WI38 (cell line): ENCODE results near the gene GNB2.

Experiments used
- H3K4me3 ChIP-seq: 2 replicates; pipeline ENCODE4 v1.5.1; 2011; ENCODE audit warnings: low read depth, mild to moderate bottlenecking, control low read depth, low read length
- TF ChIP-seq, protein P1 (sequence below): IDR thresholded peaks from 2 replicates; pipeline ENCODE4 v1.5.1; 2012; ENCODE audit warnings: low read depth, mild to moderate bottlenecking, control low read depth, low read length

Gene GNB2

DNA sequence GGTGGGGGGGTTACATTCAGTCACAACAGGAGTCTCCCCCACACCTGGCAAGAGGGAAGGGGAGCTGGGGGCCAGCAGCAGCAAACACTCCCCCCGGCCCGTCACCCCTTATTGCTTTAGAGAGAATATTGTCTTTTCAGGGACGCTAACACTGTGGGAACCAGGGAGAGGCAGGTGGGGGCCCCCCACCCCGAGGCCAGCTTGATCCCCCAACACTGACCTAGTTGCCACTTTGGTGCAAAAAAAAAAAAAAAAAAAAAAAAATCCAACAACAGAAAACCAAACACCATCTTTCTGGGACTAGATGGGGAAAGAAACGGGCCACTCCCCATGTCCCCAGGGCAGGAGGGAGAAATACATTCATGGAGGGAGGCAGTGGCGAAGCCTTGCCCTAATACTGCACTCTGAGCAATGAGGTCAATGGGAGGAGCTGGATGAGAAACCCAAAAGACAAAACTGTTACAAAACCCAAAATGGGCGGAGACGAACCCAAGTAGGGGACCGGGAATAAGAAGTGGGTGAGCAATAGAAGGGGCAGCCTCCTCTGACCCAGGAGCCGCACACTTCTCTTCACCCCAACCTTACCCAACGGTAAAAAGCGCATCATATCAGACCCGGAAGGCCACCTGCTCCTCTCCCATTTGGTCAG, 6.5 kb downstream of the GNB2 start:
- TF ChIP-seq, protein P1, sequence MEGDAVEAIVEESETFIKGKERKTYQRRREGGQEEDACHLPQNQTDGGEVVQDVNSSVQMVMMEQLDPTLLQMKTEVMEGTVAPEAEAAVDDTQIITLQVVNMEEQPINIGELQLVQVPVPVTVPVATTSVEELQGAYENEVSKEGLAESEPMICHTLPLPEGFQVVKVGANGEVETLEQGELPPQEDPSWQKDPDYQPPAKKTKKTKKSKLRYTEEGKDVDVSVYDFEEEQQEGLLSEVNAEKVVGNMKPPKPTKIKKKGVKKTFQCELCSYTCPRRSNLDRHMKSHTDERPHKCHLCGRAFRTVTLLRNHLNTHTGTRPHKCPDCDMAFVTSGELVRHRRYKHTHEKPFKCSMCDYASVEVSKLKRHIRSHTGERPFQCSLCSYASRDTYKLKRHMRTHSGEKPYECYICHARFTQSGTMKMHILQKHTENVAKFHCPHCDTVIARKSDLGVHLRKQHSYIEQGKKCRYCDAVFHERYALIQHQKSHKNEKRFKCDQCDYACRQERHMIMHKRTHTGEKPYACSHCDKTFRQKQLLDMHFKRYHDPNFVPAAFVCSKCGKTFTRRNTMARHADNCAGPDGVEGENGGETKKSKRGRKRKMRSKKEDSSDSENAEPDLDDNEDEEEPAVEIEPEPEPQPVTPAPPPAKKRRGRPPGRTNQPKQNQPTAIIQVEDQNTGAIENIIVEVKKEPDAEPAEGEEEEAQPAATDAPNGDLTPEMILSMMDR, result no peak
- H3K4me3 ChIP-seq, result no peak overlapping the region

DNA sequence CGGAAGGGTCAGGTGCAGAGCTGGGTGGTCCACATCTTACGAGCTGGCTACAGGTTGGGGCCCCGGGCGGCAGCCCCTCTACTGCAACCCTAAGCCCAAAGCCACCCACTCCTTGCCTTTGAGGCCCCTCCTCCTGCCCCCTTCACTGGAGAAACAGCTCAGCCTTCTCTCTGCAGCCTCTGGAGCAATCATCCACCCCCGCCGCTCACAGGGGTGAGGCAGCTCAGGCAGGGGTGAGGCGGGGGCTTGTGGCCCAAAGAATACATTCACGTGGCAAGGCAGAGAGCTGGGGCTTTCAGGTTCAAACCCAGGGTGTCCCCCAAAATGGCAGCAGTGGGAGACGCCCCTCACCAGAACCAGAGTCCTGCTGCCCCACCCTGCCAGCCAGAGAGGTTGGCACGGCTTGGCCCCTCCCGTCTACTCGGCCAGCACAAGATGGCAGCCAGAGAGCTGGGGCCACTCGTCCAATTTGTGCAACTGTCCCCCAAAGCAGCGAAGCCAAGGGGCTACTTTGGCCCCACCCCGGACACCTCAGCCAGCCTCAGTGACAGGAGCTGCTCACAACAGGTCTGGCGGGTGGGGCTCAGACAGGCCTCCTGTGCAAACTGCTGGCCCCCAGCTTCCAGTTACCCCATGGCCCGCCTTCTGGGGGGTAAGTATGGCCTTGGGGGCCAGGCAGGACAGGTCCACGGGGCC, 7.2 kb downstream of the GNB2 start:
- H3K4me3 ChIP-seq, result no peak overlapping the region
- TF ChIP-seq, protein P1, result no peak

DNA sequence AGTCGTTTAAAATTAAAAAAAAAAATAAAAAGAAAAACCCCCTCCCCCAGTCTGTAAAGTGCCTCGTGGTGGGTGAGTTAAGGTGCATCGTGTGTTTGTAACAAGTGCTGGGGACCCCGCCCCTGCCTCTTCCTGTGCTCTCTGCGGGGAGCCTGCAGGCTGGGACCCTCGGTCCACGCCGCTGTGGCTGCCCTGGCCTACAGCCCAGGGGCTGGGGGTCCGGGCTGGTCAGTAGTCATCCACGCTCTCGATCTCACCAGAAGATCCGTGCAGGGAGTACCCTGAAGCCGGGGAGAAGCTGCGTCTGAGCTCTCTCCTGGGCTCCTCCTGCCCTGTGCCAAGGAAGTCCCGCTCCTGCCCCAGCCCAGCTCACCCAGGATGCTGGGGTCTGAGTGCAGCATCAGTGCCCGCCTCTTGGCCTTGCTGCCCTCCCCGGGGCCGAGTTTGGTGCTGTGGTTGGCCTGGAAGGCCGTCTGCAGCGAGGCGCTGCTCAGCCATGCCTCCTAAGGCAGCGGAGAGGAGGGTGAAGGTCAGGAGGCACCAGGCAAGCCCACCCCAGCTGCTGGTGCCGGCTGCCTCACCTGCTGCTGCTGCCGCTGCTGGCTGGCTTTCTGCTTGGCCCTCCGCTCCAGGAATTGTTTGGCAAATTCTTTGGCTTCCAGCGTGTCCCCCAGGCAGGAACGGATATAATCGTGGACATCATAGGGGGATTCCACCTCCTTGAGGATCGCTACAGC, 8.1 kb downstream of the GNB2 start:
- no peak overlapping the region for H3K4me3 ChIP-seq

DNA sequence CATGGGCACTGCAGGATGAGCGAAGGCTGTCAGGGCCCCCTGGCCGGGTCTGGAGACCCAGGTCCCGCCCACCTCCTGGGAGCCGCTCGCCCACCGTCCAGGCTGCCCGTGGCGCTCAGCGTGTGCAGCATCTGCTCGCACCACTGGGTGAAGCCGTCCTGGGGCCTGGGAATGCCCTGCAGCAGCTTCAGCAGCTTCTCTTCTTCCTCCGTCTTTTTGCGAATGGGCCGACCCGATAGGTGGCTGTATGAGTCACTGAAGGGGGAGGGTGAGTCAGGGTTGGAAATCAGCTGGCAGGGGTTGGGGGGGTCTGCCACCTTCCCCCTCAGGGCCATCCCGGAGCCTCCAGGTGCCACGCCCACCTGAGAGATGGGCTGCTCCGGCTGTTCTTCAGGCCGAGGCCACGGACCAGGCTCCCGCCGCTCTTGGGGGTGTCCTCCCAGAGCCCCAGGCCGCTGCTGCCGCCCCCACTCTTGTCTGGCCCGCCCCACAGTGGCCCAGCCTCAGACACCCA, 8.7 kb downstream of the GNB2 start:
- TF ChIP-seq, protein P1, result no peak
- H3K4me3 ChIP-seq, result no peak overlapping the region

More for the DNA sequence above, 8.1 kb downstream of the GNB2 start:
- TF ChIP-seq, protein P1, result no peak

DNA sequence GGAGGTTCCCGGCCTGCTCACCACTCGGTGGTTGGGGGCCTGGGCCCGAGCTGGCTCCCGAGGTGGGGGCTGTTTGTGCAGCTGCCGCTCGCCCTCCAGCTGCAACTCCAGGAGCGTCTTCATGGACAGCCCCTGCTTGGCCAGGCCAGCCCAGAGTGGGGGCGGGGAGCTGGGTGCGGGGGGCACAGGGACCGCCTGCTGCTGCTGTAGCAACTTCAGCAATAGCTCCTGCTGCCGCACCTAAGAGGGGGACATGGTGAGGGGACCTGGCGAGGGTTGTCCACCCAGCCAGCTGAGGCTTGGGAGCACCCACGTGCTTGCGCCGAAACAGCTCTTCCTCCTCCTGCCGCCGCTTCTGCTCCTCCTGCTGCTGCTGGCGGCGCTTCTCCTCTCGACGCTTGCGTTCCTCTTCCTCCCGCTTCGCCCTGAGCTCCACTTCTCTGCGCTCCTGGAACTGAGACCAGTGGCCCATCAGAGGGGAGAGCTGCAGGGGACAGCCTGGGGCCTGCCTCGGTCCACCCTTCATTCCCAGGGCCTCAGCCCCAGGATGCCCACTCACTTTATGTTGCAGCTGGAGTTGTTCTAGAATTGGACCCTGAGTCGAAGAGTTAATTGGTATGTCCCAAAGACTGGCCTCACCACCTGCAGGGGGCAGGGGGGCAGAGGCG, 9.6 kb downstream of the GNB2 start:
- TF ChIP-seq, protein P1, result no peak
- H3K4me3 ChIP-seq, result no peak overlapping the region

DNA sequence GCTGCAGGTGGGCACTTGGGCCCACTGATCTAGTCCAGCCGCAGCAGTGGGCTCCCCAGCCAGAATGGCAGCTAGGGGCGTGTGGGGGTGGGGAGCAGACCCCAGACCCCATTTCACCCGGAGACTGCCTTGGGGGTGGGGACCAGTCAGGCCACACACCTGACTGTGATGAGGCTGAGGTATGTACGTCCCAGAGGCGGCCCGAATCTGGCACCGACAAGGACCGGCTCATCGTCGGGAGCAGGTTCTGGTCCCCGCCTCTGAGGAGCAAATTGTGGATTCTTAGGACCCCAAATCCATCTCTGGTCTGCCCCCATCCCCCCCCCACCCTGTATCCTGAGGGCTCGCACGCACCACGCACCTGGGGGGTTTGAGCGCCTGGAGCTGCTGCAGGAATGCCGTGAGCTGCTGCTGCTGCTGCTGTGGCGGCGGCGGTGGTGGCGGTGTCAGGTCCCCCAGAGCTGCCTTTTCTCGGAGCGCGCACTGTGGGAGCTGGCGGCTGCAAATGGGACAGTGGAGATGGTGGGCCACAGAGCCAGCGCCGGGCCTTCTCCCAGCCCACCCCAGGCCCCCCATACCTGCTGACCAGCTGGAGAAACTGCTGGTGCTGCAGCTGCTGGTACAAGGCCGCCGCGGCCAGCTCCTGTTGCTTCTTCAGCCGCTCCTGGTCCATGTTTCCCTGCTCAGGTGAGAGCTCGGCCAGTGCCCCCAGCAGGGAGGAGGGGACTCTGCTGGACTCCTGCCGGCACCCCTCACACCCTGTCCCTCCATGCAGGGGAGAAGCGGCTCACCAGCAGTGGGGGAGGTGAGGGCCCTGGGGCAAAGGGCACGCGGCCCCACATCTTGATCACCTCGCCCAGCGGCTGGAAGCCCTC, 10.4 kb downstream of the GNB2 start:
- H3K4me3 ChIP-seq, result no peak overlapping the region
- TF ChIP-seq, protein P1, result no peak
